Naive thymus-derived CD4-positive, alpha-beta T cell (primary cell): Measurements from ENCODE around the gene NCAPH2. TPM values are rescaled to one million over a fixed set of nuclear protein-coding genes. Genes with fewer than 3 reads are reported as not detected.
A peak's percentile ranks its signal among the peaks of the same experiment; 100 is the strongest.

Source experiments
- ATAC-seq: fragments of 150-1000 bp; cut with Tn5 transposase; 2 replicates; pipeline ENCODE4 v1.10.0; 2021; ENCODE audit warnings: mild to moderate bottlenecking, moderate library complexity
- CTCF ChIA-PET: fragments of 350-600 bp; sonication (Branson Sonifier 250); formaldehyde crosslinking; loops from one replicate; lab custom pipeline; 2021; ENCODE audit warnings: antibody characterized with exemption; lab: Charles Lee
- POLR2A ChIA-PET: fragments of 350-600 bp; sonication (Branson Sonifier 250); formaldehyde crosslinking; loops from one replicate; lab custom pipeline; 2021; ENCODE audit warnings: antibody characterized with exemption, inconsistent platforms; lab: Charles Lee
- DNase-seq, 9 donors: peaks; one replicate each; pipeline versions ENCODE4 v3.0.0 to v3.0.0-alpha.2; 2020 to 2022; ENCODE audit warnings: mixed read lengths in 1 of 9
- H3K27ac ChIP-seq: one replicate; pipeline ENCODE4 v1.7.0; 2013; ENCODE audit warnings: mild to moderate bottlenecking, low read depth, low read length, moderate library complexity
- H3K27me3 ChIP-seq, 2 donors: one replicate each; pipeline ENCODE4 v1.7.0; 2013; ENCODE audit warnings: low read length in 2 of 2, mild to moderate bottlenecking in 2 of 2, moderate library complexity in 2 of 2; ENCODE audit not compliant: control insufficient read depth in 2 of 2, insufficient read depth in 2 of 2
- H3K36me3 ChIP-seq, 3 experiments: 1 replicate in 2 of 3; 2 replicates in 1 of 3; pipeline ENCODE4 v1.7.0; 2013; ENCODE audit warnings: low read length in 3 of 3, mild to moderate bottlenecking in 3 of 3, moderate library complexity in 1 of 3; ENCODE audit not compliant: insufficient read depth in 3 of 3, control insufficient read depth in 2 of 3
- H3K4me1 ChIP-seq, 2 donors: one replicate each; pipeline ENCODE4 v1.7.0; 2013; ENCODE audit warnings: low read length in 2 of 2, mild to moderate bottlenecking in 2 of 2, moderate library complexity in 1 of 2; ENCODE audit not compliant: control insufficient read depth in 2 of 2, insufficient read depth in 2 of 2
- H3K4me3 ChIP-seq: 2 replicates; pipeline ENCODE4 v1.7.0; 2013; ENCODE audit warnings: mild to moderate bottlenecking, low read length
- H3K9me3 ChIP-seq, 3 experiments: 1 replicate in 2 of 3; 2 replicates in 1 of 3; pipeline ENCODE4 v1.7.0; 2013; ENCODE audit warnings: low read length in 3 of 3; ENCODE audit not compliant: control insufficient read depth in 2 of 3
- H3K27ac Mint-ChIP-seq, 9 donors: one replicate each; pipeline ENCODE4 v1.8.0; 2020 to 2022; ENCODE audit warnings: mixed read lengths in 9 of 9, mild to moderate bottlenecking in 8 of 9, moderate library complexity in 5 of 9, inconsistent platforms in 2 of 9
- H3K27me3 Mint-ChIP-seq, 5 donors: one replicate each; pipeline ENCODE4 v1.8.0; 2021 to 2022; ENCODE audit warnings: mixed read lengths in 5 of 5, mild to moderate bottlenecking in 1 of 5
- H3K36me3 Mint-ChIP-seq, 5 donors: one replicate each; pipeline ENCODE4 v1.8.0; 2020 to 2022; ENCODE audit warnings: mixed read lengths in 5 of 5, mild to moderate bottlenecking in 3 of 5, inconsistent platforms in 1 of 5
- H3K4me1 Mint-ChIP-seq, 7 donors: one replicate each; pipeline ENCODE4 v1.8.0; 2020 to 2022; ENCODE audit warnings: mixed read lengths in 7 of 7, mild to moderate bottlenecking in 3 of 7, inconsistent platforms in 1 of 7
- H3K4me3 Mint-ChIP-seq, 10 donors: one replicate each; pipeline ENCODE4 v1.8.0; 2020 to 2022; ENCODE audit warnings: mild to moderate bottlenecking in 10 of 10, mixed read lengths in 10 of 10, moderate library complexity in 6 of 10, inconsistent platforms in 2 of 10
- H3K9me3 Mint-ChIP-seq, 11 donors: one replicate each; pipeline ENCODE4 v1.8.0; 2020 to 2022; ENCODE audit warnings: mixed read lengths in 11 of 11, mild to moderate bottlenecking in 4 of 11, inconsistent platforms in 1 of 11, moderate library complexity in 1 of 11
- intact Hi-C, 2 donors: fragments of 100-400 bp; cut with micrococcal nuclease; formaldehyde crosslinking; loops; one replicate each; pipeline ENCODE4 v1.15.1; 2023
- polyA plus RNA-seq, 2 donors: library from polyadenylated mRNA; unstranded; fragments of 300-500 nt; fragmentation: Illumina TruSeq; gene quantifications; one replicate each; pipeline ENCODE4 v1.2.3, GENCODE V29; 2021
- total RNA-seq, 6 experiments: library from RNA in 5 of 6; stranded (reverse) in 5 of 6; gene quantifications; 1 replicate in 5 of 6; 2 replicates in 1 of 6; pipeline ENCODE4 v1.2.3 and lab custom pipeline; 2021 to 2026

The NCAPH2 gene
- total and polyA plus RNA-seq, 7 experiments from 2014 or later, result 37.8 to 135 (median 78.8) TPM

- ATAC-seq (peak; percentile 23), DNase-seq (peak in 4 of 9 donors; percentile 33 to 89 (median 52))
- peaks cover 0 to 5% (median 0%) of the 10 kb centered on the region in 5 donors for H3K27me3 Mint-ChIP-seq
- Histone ChIP-seq H3K27me3 (no peaks in the 10 kb centered on the region), H3K9me3 (no peaks in the 10 kb centered on the region), H3K4me3 (peak within 1 kb of the TSS; percentile 86), H3K36me3 (no peaks in the 10 kb centered on the region), H3K27ac (peak within 1 kb of the TSS; percentile 84), H3K4me1 (peaks cover 5 to 14% of the 10 kb centered on the region in 2 donors)
- peaks cover 0 to 23% (median 0%) of the 10 kb centered on the region in 5 donors for H3K36me3 Mint-ChIP-seq
- H3K9me3 Mint-ChIP-seq, result no peaks in the 10 kb centered on the region
- H3K27ac Mint-ChIP-seq, result peak within 1 kb of the TSS in 7 of 9 donors; percentile 84 to 100 (median 92)
- H3K4me1 Mint-ChIP-seq, result peaks cover 0 to 49% (median 30%) of the 10 kb centered on the region in 7 donors
- CTCF ChIA-PET, result interaction anchor here (1.0 to 1.1 kb wide), 2 partner anchors 33 to 91 kb away, joined by 3 read pairs; partner anchors contain the start of gene SYCE3
- intact Hi-C loops, result loop anchor here (1.0 to 10.0 kb wide), 6 partner anchors 15 to 565 kb away; partner anchors contain the start of genes HDAC10 (in 1 of the 2), KLHDC7B (in 1 of the 2), NCAPH2 (in 1 of the 2) and PIM3 (in 1 of the 2)
- POLR2A ChIA-PET, result interaction anchor here (0.6 to 7.1 kb wide), 7 partner anchors 9 to 98 kb away, joined by 3 to 127 read pairs (median 77); partner anchors contain the start of genes ARSA, LMF2 and NCAPH2
- peak within 1 kb of the TSS; percentile 80 to 96 (median 87) for H3K4me3 Mint-ChIP-seq
These were observed 22.0 kb downstream of the NCAPH2 start, which contains the start of gene TYMP for GRCh38 chr22:50529897-50530579. Gene TYMP, minus strand, starts transcription at chr22:50530012. Its CDS starts 303 bp downstream, at chr22:50529709.

DNA sequence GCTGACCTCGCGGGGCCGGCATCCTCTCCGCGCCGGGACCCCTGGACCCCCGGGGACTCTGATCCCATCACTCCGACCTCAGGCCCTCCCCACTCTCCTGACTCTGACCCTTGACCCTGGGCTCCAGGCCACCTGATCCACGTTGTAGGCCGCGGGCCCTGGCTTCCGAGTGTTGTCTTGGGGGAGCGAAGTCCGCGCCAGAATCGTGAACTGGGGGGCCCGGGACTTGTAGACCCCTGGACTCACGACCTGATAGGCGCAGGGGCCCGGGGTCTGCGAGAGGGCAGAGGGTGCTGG lies 22.5 kb downstream of the NCAPH2 start:
- peak in 1 of 9 donors; percentile 65 for DNase-seq
- ChIA-PET POLR2A (interaction anchor here (0.6 to 2.4 kb wide), 3 partner anchors 9 to 33 kb away, joined by 5 to 16 read pairs (median 9); partner anchors contain the start of gene SYCE3), CTCF (no interaction called here)
- Histone ChIP-seq H3K36me3 (no peaks in the 10 kb centered on the region), H3K4me3 (peak overlapping the region; percentile 86), H3K27me3 (no peaks in the 10 kb centered on the region), H3K9me3 (no peaks in the 10 kb centered on the region), H3K27ac (peak overlapping the region; percentile 84), H3K4me1 (peaks cover 5 to 14% of the 10 kb centered on the region in 2 donors)
- intact Hi-C loops, result loop anchor here in 1 of 2 donors (1.0 to 10.0 kb wide), 3 partner anchors 14 to 566 kb away; partner anchors contain the start of genes KLHDC7B, NCAPH2 and PIM3
- H3K4me3 Mint-ChIP-seq, result peak overlapping the region; percentile 45 to 96 (median 86)
- no peaks in the 10 kb centered on the region for H3K9me3 Mint-ChIP-seq
- no peak for ATAC-seq
- H3K27me3 Mint-ChIP-seq, result peaks cover 0 to 5% (median 0%) of the 10 kb centered on the region in 5 donors
- peaks cover 0 to 49% (median 30%) of the 10 kb centered on the region in 7 donors for H3K4me1 Mint-ChIP-seq
- peaks cover 0 to 23% (median 0%) of the 10 kb centered on the region in 5 donors for H3K36me3 Mint-ChIP-seq
- peak overlapping the region in 6 of 9 donors; percentile 81 to 100 (median 91) for H3K27ac Mint-ChIP-seq

DNA sequence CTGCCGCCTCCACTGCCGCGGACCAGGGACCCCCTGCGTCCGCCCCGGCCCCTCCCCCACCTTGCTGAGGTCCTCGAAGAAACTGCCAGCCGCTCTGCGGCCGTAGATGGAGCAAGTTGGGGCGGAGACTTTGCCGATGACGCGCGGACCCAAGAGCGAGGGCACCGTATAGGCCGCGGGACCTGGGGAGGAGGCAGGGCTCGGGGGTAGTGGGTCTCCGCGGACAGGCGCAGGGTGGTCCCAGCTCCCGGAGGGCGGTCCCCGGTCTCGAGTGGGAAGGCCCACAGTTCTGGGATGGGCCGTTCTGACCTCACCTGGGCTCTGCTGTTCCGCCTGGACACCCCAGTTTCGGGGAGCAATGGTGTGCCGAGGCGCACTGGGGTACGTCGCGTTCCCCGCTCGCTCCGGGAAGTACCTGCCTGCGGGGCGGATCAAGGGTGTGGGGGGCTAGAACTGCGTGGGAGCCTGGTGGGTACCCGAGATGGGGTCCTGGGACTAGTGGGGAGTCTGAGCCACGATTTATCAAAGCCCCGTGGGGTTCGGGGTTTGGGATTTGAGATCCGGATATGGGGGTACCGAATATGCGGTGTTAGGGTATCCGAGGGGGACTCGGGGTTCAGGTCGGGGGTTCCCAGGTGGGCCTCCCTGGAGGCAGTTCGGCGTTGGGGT lies 23.0 kb downstream of the NCAPH2 start:
- Histone ChIP-seq H3K27me3 (no peaks in the 10 kb centered on the region), H3K4me1 (peaks cover 5 to 14% of the 10 kb centered on the region in 2 donors), H3K4me3 (peak overlapping the region; percentile 86), H3K36me3 (no peaks in the 10 kb centered on the region), H3K9me3 (no peaks in the 10 kb centered on the region), H3K27ac (peak overlapping the region; percentile 84)
- no peaks in the 10 kb centered on the region for H3K9me3 Mint-ChIP-seq
- intact Hi-C loops, result loop anchor here (1.0 to 10.0 kb wide), 7 partner anchors 8 to 566 kb away; partner anchors contain the start of genes SYCE3 (in 2 of the 2), KLHDC7B (in 1 of the 2), NCAPH2 (in 1 of the 2) and PIM3 (in 1 of the 2)
- peaks cover 0 to 23% (median 0%) of the 10 kb centered on the region in 5 donors for H3K36me3 Mint-ChIP-seq
- H3K4me1 Mint-ChIP-seq, result peaks cover 0 to 49% (median 30%) of the 10 kb centered on the region in 7 donors
- POLR2A ChIA-PET, result interaction anchor here (0.6 to 2.4 kb wide), 5 partner anchors 9 to 90 kb away, joined by 5 to 16 read pairs (median 9); partner anchors contain the start of gene SYCE3
- peak overlapping the region; percentile 80 to 96 (median 87) for H3K4me3 Mint-ChIP-seq
- peaks cover 0 to 5% (median 0%) of the 10 kb centered on the region in 5 donors for H3K27me3 Mint-ChIP-seq
- CTCF ChIA-PET, result no interaction called here
- peak overlapping the region; percentile 67 to 100 (median 90) for H3K27ac Mint-ChIP-seq
- DNase-seq (peak in 7 of 9 donors; percentile 46 to 85 (median 57)), ATAC-seq (peak; percentile 60)

DNA sequence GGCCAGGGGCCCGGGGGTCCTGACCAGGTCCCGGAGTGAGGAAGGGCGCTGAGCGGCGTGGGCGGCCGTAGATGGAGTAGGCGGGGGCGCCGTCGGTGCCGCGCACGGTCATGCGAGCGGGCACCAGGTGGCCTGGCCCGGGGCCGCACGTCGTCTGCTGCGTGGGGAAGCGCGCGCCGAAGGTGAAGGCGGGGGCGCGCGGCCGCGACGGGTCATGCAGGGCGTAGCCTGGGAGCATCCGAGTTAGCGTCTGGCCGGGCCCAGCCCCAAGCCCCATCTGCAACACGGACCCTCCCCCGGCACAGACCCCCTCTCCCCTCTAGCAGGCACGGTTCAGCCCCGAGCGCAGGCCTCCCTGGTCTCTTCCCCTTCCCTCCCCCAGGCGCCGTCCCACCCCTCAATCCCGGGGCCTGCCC lies 23.5 kb downstream of the NCAPH2 start:
- Mint-ChIP-seq H3K9me3 (no peaks in the 10 kb centered on the region), H3K27ac (peak overlapping the region in 7 of 9 donors; percentile 84 to 100 (median 92)), H3K27me3 (peaks cover 0 to 5% (median 0%) of the 10 kb centered on the region in 5 donors), H3K4me3 (peak overlapping the region; percentile 80 to 96 (median 87)), H3K36me3 (peaks cover 0 to 23% (median 0%) of the 10 kb centered on the region in 5 donors), H3K4me1 (peaks cover 0 to 54% (median 30%) of the 10 kb centered on the region in 7 donors)
- POLR2A ChIA-PET, result interaction anchor here (1.0 to 2.4 kb wide), 5 partner anchors 8 to 89 kb away, joined by 7 to 16 read pairs (median 9); partner anchors contain the start of genes CHKB and SYCE3
- peak in 4 of 9 donors; percentile 27 to 82 (median 44) for DNase-seq
- ATAC-seq, result peak; percentile 64
- H3K4me3 ChIP-seq, result peak overlapping the region; percentile 86
- no peaks in the 10 kb centered on the region for H3K36me3 ChIP-seq
- H3K4me1 ChIP-seq, result peaks cover 3 to 12% of the 10 kb centered on the region in 2 donors
- no peaks in the 10 kb centered on the region for H3K9me3 ChIP-seq
- intact Hi-C loops, result loop anchor here (1.0 to 10.0 kb wide), 6 partner anchors 8 to 567 kb away; partner anchors contain the start of genes SYCE3 (in 2 of the 2), KLHDC7B (in 1 of the 2) and PIM3 (in 1 of the 2)
- H3K27me3 ChIP-seq, result no peaks in the 10 kb centered on the region
- H3K27ac ChIP-seq, result peak overlapping the region; percentile 84
- CTCF ChIA-PET, result interaction anchor here (1.2 kb wide), 1 partner anchor 31 kb away, joined by 4 read pairs; the partner anchor contains the start of gene SYCE3

- Mint-ChIP-seq H3K27me3 (peaks cover 0 to 5% (median 0%) of the 10 kb centered on the region in 5 donors), H3K4me1 (peaks cover 0 to 54% (median 25%) of the 10 kb centered on the region in 7 donors), H3K4me3 (peak overlapping the region; percentile 39 to 96 (median 85)), H3K27ac (peak overlapping the region in 6 of 9 donors; percentile 28 to 100 (median 86)), H3K9me3 (no peaks in the 10 kb centered on the region), H3K36me3 (peaks cover 0 to 18% (median 0%) of the 10 kb centered on the region in 5 donors)
- Histone ChIP-seq H3K36me3 (no peaks in the 10 kb centered on the region), H3K4me3 (peak overlapping the region; percentile 86), H3K27ac (peak overlapping the region; percentile 84), H3K27me3 (no peaks in the 10 kb centered on the region), H3K9me3 (no peaks in the 10 kb centered on the region), H3K4me1 (peaks cover 0 to 7% of the 10 kb centered on the region in 2 donors)
- ChIA-PET POLR2A (interaction anchor here (1.0 to 2.4 kb wide), 5 partner anchors 8 to 89 kb away, joined by 7 to 16 read pairs (median 9); partner anchors contain the start of genes CHKB and SYCE3), CTCF (interaction anchor here (1.2 kb wide), 1 partner anchor 31 kb away, joined by 4 read pairs; the partner anchor contains the start of gene SYCE3)
- intact Hi-C loops, result loop anchor here (1.0 to 10.0 kb wide), 6 partner anchors 7 to 567 kb away; partner anchors contain the start of genes SYCE3 (in 2 of the 2), KLHDC7B (in 1 of the 2) and PIM3 (in 1 of the 2)
- DNase-seq, result peak in 1 of 9 donors; percentile 54
- no peak for ATAC-seq
These were observed 24.1 kb downstream of the NCAPH2 start for GRCh38 chr22:50531962-50532674.
